ENCODE results near the gene ITPKC. TPM values are rescaled to one million over a fixed set of nuclear protein-coding genes. Genes with fewer than 3 reads are reported as not detected.

Gene ITPKC
- total and polyA plus RNA-seq, 9 of the 15 experiments (the other 6 are each of a cell fraction or from before 2014, with no cell fraction given), result 0.08 to 9.3 (median 5.8) TPM

- no peak for TF ChIP-seq AFF4 (CRISPR knock-in tag; IDR thresholded peaks at IDR 0.05)
- no peak for TF ChIP-seq ZNF512 (tag; IDR thresholded peaks at IDR 0.05)
- no peak for TF ChIP-seq POLR3A (IDR thresholded peaks at IDR 0.05; ENCODE audit: borderline replicate concordance, extremely low read depth, insufficient read depth, insufficient read length)
- no peak for TF ChIP-seq FOXA1 (IDR thresholded peaks at IDR 0.05; ENCODE audit: borderline replicate concordance)
- no peak for TF ChIP-seq ZBTB26 (CRISPR knock-in tag; IDR thresholded peaks at IDR 0.05)
These were observed 63.7 kb downstream of the ITPKC start (continued) for GRCh38 chr19:40780582-40780981.
